Activated CD8-positive, alpha-beta memory T cell treated with anti-CD3 and anti-CD28 coated beads, Interleukin-2, amount 10 ng/mL, durations not matched to agents 7 days and 5 days (primary cell): Measurements from ENCODE around the gene OR8D4. TPM values are rescaled to one million over a fixed set of nuclear protein-coding genes. Genes with fewer than 3 reads are reported as not detected.

Experiments used
- ATAC-seq: fragments of 150-1000 bp; cut with Tn5 transposase; one replicate; pipeline ENCODE4 v1.10.0; 2021; ENCODE audit warnings: moderate library complexity
- CTCF ChIA-PET: fragments of 350-600 bp; sonication (Branson Sonifier 250); formaldehyde crosslinking; loops from one replicate; lab custom pipeline; 2021; ENCODE audit warnings: antibody characterized with exemption; lab: Charles Lee
- DNase-seq: peaks from one replicate; pipeline ENCODE4 v3.0.0-alpha.2; 2020
- H3K27ac Mint-ChIP-seq: one replicate; pipeline ENCODE4 v1.8.0; 2021; ENCODE audit warnings: mild to moderate bottlenecking, mixed read lengths
- H3K27me3 Mint-ChIP-seq: one replicate; pipeline ENCODE4 v1.8.0; 2021; ENCODE audit warnings: mixed read lengths
- H3K36me3 Mint-ChIP-seq: one replicate; pipeline ENCODE4 v1.8.0; 2021; ENCODE audit warnings: mild to moderate bottlenecking, mixed read lengths
- H3K4me1 Mint-ChIP-seq: one replicate; pipeline ENCODE4 v1.8.0; 2021; ENCODE audit warnings: mixed read lengths
- H3K4me3 Mint-ChIP-seq: one replicate; pipeline ENCODE4 v1.8.0; 2021; ENCODE audit warnings: mild to moderate bottlenecking, moderate library complexity, mixed read lengths
- H3K9me3 Mint-ChIP-seq: one replicate; pipeline ENCODE4 v1.8.0; 2022; ENCODE audit warnings: low read depth, mixed read lengths
- total RNA-seq, 2 experiments: library from RNA; stranded (reverse); gene quantifications; one replicate each; pipeline ENCODE4 v1.2.3, GENCODE V29; 2021

Gene OR8D4
- total RNA-seq, 2 experiments from 2014 or later: not detected

GRCh38 chr11:123924027-123924426, 22.1 kb downstream of the OR8D4 start:
- ATAC-seq (no peak), DNase-seq (no peak)
- no peaks in the 10 kb centered on the region for H3K9me3 Mint-ChIP-seq
- no peaks in the 10 kb centered on the region for H3K4me1 Mint-ChIP-seq
- H3K27ac Mint-ChIP-seq: no peak overlapping the region
- no peaks in the 10 kb centered on the region for H3K36me3 Mint-ChIP-seq
- no peak overlapping the region for H3K4me3 Mint-ChIP-seq
- CTCF ChIA-PET: no interaction called here
- no peaks in the 10 kb centered on the region for H3K27me3 Mint-ChIP-seq

- no peak within 1 kb of the TSS for H3K27ac Mint-ChIP-seq
- ATAC-seq: no peak
- no peak within 1 kb of the TSS for H3K4me3 Mint-ChIP-seq
- DNase-seq: no peak
- H3K9me3 Mint-ChIP-seq: peaks cover 2% of the 10 kb centered on the region
- H3K27me3 Mint-ChIP-seq: no peaks in the 10 kb centered on the region
- H3K4me1 Mint-ChIP-seq: no peaks in the 10 kb centered on the region
- H3K36me3 Mint-ChIP-seq: no peaks in the 10 kb centered on the region
- CTCF ChIA-PET: no interaction called here
Observed at GRCh38 chr11:123939317-123939716, 37.4 kb downstream of the OR8D4 start, which contains the start of gene OR4D5. OR4D5 (plus strand) TSS chr11:123939617; CDS start chr11:123939617, 0 bp downstream.

GRCh38 chr11:123942413-123942812, 40.4 kb downstream of the OR8D4 start:
- DNase-seq: no peak
- Mint-ChIP-seq H3K27me3 (no peaks in the 10 kb centered on the region), H3K4me3 (no peak overlapping the region), H3K36me3 (no peaks in the 10 kb centered on the region), H3K9me3 (peaks cover 2% of the 10 kb centered on the region), H3K27ac (no peak overlapping the region), H3K4me1 (no peaks in the 10 kb centered on the region)
- no peak for ATAC-seq
- CTCF ChIA-PET: no interaction called here

DNA sequence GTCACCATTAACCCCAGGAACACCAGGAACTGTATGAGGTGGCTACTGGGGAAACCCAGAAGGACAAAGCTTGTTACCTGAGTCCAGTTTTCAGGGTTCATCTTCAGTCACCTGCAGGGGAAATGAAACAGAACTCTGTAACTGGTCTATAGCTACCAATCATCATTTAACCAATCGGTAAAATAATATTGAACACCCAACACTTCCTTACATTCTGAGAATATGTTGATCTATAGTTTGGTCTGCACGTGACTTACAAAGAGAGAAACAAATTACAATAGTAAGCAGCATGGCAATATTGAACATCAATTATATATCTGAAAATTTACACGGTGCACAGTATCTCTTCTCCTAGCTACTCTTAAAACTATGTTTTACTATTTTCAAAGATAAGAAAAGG, 41.8 kb downstream of the OR8D4 start, which contains the start of gene OR6T1:
Gene OR6T1, minus strand, starts transcription at position 101 of the 400 bp plus-strand sequence. Its CDS starts 0 bp downstream, at position 101.
- CTCF ChIA-PET: no interaction called here
- Mint-ChIP-seq H3K27me3 (no peaks in the 10 kb centered on the region), H3K36me3 (no peaks in the 10 kb centered on the region), H3K9me3 (peaks cover 2% of the 10 kb centered on the region), H3K4me1 (no peaks in the 10 kb centered on the region), H3K4me3 (no peak within 1 kb of the TSS), H3K27ac (no peak within 1 kb of the TSS)
- ATAC-seq (no peak), DNase-seq (no peak)

DNA sequence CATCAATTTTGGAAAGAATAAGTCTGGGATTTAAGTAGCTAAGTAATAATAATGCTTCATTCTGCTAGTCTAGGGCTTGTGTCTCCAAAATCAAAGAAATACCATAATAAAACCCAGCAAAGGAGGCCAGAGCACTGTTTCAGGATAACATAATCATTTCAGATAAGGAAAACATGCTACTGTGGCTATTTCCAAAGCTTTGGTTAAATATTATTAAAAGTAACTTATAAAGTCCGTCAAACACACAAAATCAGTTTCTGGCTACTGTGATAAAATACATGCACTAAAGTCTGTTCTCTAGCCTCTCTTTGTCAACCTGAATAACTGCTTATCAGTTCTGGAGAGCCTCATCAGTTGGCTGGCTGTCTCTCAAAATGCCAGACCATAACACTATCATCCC, 43.2 kb downstream of the OR8D4 start:
- Mint-ChIP-seq H3K4me1 (no peaks in the 10 kb centered on the region), H3K9me3 (no peaks in the 10 kb centered on the region), H3K4me3 (no peak overlapping the region), H3K27ac (no peak overlapping the region), H3K27me3 (no peaks in the 10 kb centered on the region), H3K36me3 (no peaks in the 10 kb centered on the region)
- ATAC-seq (no peak), DNase-seq (no peak)
- CTCF ChIA-PET: no interaction called here

GRCh38 chr11:123956752-123957151, 54.8 kb downstream of the OR8D4 start:
- no peak for DNase-seq
- Mint-ChIP-seq H3K27me3 (no peaks in the 10 kb centered on the region), H3K4me1 (no peaks in the 10 kb centered on the region), H3K36me3 (no peaks in the 10 kb centered on the region), H3K27ac (no peak overlapping the region), H3K4me3 (no peak overlapping the region), H3K9me3 (no peaks in the 10 kb centered on the region)
- CTCF ChIA-PET: no interaction called here
- ATAC-seq: no peak

Other genes starting within 250 kb of the OR8D4 start
- gene SCN3B, start 247.5 kb upstream of the OR8D4 start, total RNA-seq: not detected
- 10 to 100 TPM; 12.3 to 21.1 TPM for gene ZNF202, start 160.5 kb upstream of the OR8D4 start, total RNA-seq
- gene OR6X1, start 147.6 kb upstream of the OR8D4 start, total RNA-seq: not detected
- gene OR6M1, start 95.8 kb upstream of the OR8D4 start, total RNA-seq: not detected
- gene TMEM225, start 16.5 kb upstream of the OR8D4 start, total RNA-seq: not detected
- gene OR4D5, start 37.5 kb downstream of the OR8D4 start, total RNA-seq: not detected
- gene OR6T1, start 41.7 kb downstream of the OR8D4 start, total RNA-seq: not detected
- gene OR10S1, start 75.6 kb downstream of the OR8D4 start, total RNA-seq: not detected
- not detected for gene OR10G6, start 93.0 kb downstream of the OR8D4 start, total RNA-seq
- gene OR10G4, start 110.8 kb downstream of the OR8D4 start, total RNA-seq: not detected
- gene OR10G9, start 120.8 kb downstream of the OR8D4 start, total RNA-seq: not detected
- not detected for gene OR10G8, start 124.6 kb downstream of the OR8D4 start, total RNA-seq
- not detected for gene OR10G7, start 139.2 kb downstream of the OR8D4 start, total RNA-seq
- gene VWA5A, start 213.3 kb downstream of the OR8D4 start, total RNA-seq: 1 to 10 TPM; 4.1 to 4.8 TPM